Measurements from ENCODE around the gene ZNF576.
"Not testable (repeated sequence)": the region's sequence is repeated elsewhere in the genome, so short reads cannot be mapped to it uniquely, and the experiment has no call there.

ZNF576 gene

GRCh38 chr19:43649514-43649913 lies 53.1 kb downstream of the ZNF576 start:
- H3K9me3 ChIP-seq (ENCODE audit: insufficient read depth, low read length): no peaks in the 10 kb centered on the region
- H3K79me2 ChIP-seq (ENCODE audit: insufficient read depth, low read length): no peaks in the 10 kb centered on the region
- no peak overlapping the region for H3K9ac ChIP-seq (ENCODE audit: low read length)
- H3K27ac ChIP-seq (ENCODE audit: low read depth, low read length): no peak overlapping the region
- no peaks in the 10 kb centered on the region for H4K20me1 ChIP-seq (ENCODE audit: low read depth, low read length)
- no peaks in the 10 kb centered on the region for H3K36me3 ChIP-seq (ENCODE audit: low read length)
- no peak overlapping the region for H3K4me3 ChIP-seq (ENCODE audit: insufficient read depth, low read length, poor library complexity, severe bottlenecking)
- no peak overlapping the region for H3K4me2 ChIP-seq (ENCODE audit: low read depth, low read length, poor library complexity, severe bottlenecking)
- H3K27me3 ChIP-seq (ENCODE audit: low read length): no peaks in the 10 kb centered on the region
- TF ChIP-seq EZH2phosphoT487 (conservative IDR thresholded peaks at IDR 0.05; ENCODE audit: low read length) (no peak), CTCF (IDR thresholded peaks at IDR 0.05; ENCODE audit: insufficient read depth, low read length, poor library complexity, severe bottlenecking) (no peak)
- H3F3A ChIP-seq (ENCODE audit: insufficient read depth): no peaks in the 10 kb centered on the region
- H2AFZ ChIP-seq (ENCODE audit: low read depth, low read length, severe bottlenecking): no peak overlapping the region
- no peaks in the 10 kb centered on the region for H3K9me2 ChIP-seq (replicated peaks; ENCODE audit: insufficient read depth, low read length)

GRCh38 chr19:43650276-43650675 lies 53.9 kb downstream of the ZNF576 start:
- not testable (repeated sequence) for H3K9me3 ChIP-seq (ENCODE audit: insufficient read depth, low read length); H3K4me3 ChIP-seq (ENCODE audit: insufficient read depth, low read length, poor library complexity, severe bottlenecking); H3K9me2 ChIP-seq (replicated peaks; ENCODE audit: insufficient read depth, low read length); H3K4me2 ChIP-seq (ENCODE audit: low read depth, low read length, poor library complexity, severe bottlenecking); H3K79me2 ChIP-seq (ENCODE audit: insufficient read depth, low read length); H2AFZ ChIP-seq (ENCODE audit: low read depth, low read length, severe bottlenecking); H3K9ac ChIP-seq (ENCODE audit: low read length); H3K27me3 ChIP-seq (ENCODE audit: low read length); H4K20me1 ChIP-seq (ENCODE audit: low read depth, low read length); H3K36me3 ChIP-seq (ENCODE audit: low read length); H3K27ac ChIP-seq (ENCODE audit: low read depth, low read length); H3F3A ChIP-seq (ENCODE audit: insufficient read depth)

All from SU-DHL-6 (cell line).